ENCODE data around the gene CLPSL2. TPM values are rescaled to one million over a fixed set of nuclear protein-coding genes. Genes with fewer than 3 reads are reported as not detected.
"Not testable (repeated sequence)": the region's sequence is repeated elsewhere in the genome, so short reads cannot be mapped to it uniquely, and the experiment has no call there.

Gene CLPSL2
- total and polyA plus RNA-seq, 2 donors (not counting 1 experiment from before 2014, with no cell fraction given), result not detected

- TF ChIP-seq CTCF (IDR thresholded peaks at IDR 0.05) (no peak), EZH2 (IDR thresholded peaks at IDR 0.05; ENCODE audit: borderline replicate concordance, insufficient read depth, low read depth, low read length, poor library complexity, severe bottlenecking) (no peak)
- 92% methylated on average over 6 of the region's 8 CpGs for WGBS (ENCODE audit: insufficient coverage)
These were observed 42.8 kb upstream of the CLPSL2 start for GRCh38 chr6:35733633-35734032.

GRCh38 chr6:35734319-35734718 is 42.1 kb upstream of the CLPSL2 start:
- not testable (repeated sequence) for H3K9me3 Mint-ChIP-seq (ENCODE audit: insufficient read depth)

More at GRCh38 chr6:35733633-35734032, 42.8 kb upstream of the CLPSL2 start:
- Histone ChIP-seq H3K9ac (ENCODE audit: low read length) (no peak overlapping the region), H3K79me2 (ENCODE audit: control insufficient read depth, insufficient read depth, low read length) (no peaks in the 10 kb centered on the region), H2AFZ (ENCODE audit: insufficient read depth, low read depth, low read length, poor library complexity, severe bottlenecking) (no peak overlapping the region), H3K4me2 (replicated peaks; ENCODE audit: low read depth, low read length, poor library complexity, severe bottlenecking) (no peak overlapping the region), H3K4me3 (ENCODE audit: control extremely low read depth in 1 of 5, extremely low read depth in 1 of 5, insufficient read depth in 1 of 5, low read depth in 2 of 5, low read length in 4 of 5) (no peak overlapping the region), H3K9me3 (ENCODE audit: control extremely low read depth in 1 of 3, control insufficient read depth in 2 of 3, insufficient read depth in 1 of 3, low read length in 2 of 3) (no peaks in the 10 kb centered on the region), H3K27ac (ENCODE audit: low read length in 2 of 2) (no peak overlapping the region), H3K27me3 (replicated peaks in 1 of 4; ENCODE audit: control extremely low read depth in 1 of 4, control insufficient read depth in 3 of 4, insufficient read depth in 4 of 4, low read length in 3 of 4) (no peaks in the 10 kb centered on the region), H3K36me3 (replicated peaks in 1 of 2; ENCODE audit: control extremely low read depth in 1 of 2, control insufficient read depth in 1 of 2, extremely low read depth in 1 of 2, insufficient read depth in 2 of 2, low read length in 1 of 2) (no peaks in the 10 kb centered on the region), H3K4me1 (ENCODE audit: control insufficient read depth in 2 of 2, insufficient read depth in 2 of 2, low read length in 2 of 2) (peaks cover 38 to 52% of the 10 kb centered on the region in 2 donors), H4K20me1 (ENCODE audit: control insufficient read depth, insufficient read depth, low read length, poor library complexity, severe bottlenecking) (no peaks in the 10 kb centered on the region)
- Mint-ChIP-seq H3K4me3 (peak overlapping the region; percentile 23), H3K27me3 (no peaks in the 10 kb centered on the region), H3K9me3 (ENCODE audit: insufficient read depth) (no peaks in the 10 kb centered on the region), H3K27ac (peak overlapping the region; percentile 32), H3K4me1 (peaks cover 51% of the 10 kb centered on the region)
- CTCF ChIA-PET, result interaction anchor here (1.1 to 12.6 kb wide), 10 partner anchors 9 to 361 kb away, joined by 3 to 369 read pairs (median 30); partner anchors contain the start of gene FKBP5
- DNase-seq, result no peak
- no peak for ATAC-seq (ENCODE audit: low read depth)
- POLR2A ChIA-PET, result no interaction called here
- intact Hi-C loops (cut with micrococcal nuclease), result loop anchor here (5.0 kb wide), 1 partner anchor 266 kb away; the partner anchor contains the start of gene RPL10A

More at GRCh38 chr6:35734319-35734718, 42.1 kb upstream of the CLPSL2 start:
- peaks cover 44% of the 10 kb centered on the region for H3K4me1 Mint-ChIP-seq
- not testable (repeated sequence) for H3K4me3 Mint-ChIP-seq; H3K4me3 ChIP-seq (ENCODE audit: control extremely low read depth in 1 of 5, extremely low read depth in 1 of 5, insufficient read depth in 1 of 5, low read depth in 2 of 5, low read length in 4 of 5); H3K4me2 ChIP-seq (replicated peaks; ENCODE audit: low read depth, low read length, poor library complexity, severe bottlenecking); H3K27ac ChIP-seq (ENCODE audit: low read length in 2 of 2); H3K36me3 ChIP-seq (replicated peaks in 1 of 2; ENCODE audit: control extremely low read depth in 1 of 2, control insufficient read depth in 1 of 2, extremely low read depth in 1 of 2, insufficient read depth in 2 of 2, low read length in 1 of 2); DNase-seq; H2AFZ ChIP-seq (ENCODE audit: insufficient read depth, low read depth, low read length, poor library complexity, severe bottlenecking); H3K9ac ChIP-seq (ENCODE audit: low read length); ATAC-seq (ENCODE audit: low read depth); H3K27me3 Mint-ChIP-seq; H3K9me3 ChIP-seq (ENCODE audit: control extremely low read depth in 1 of 3, control insufficient read depth in 2 of 3, insufficient read depth in 1 of 3, low read length in 2 of 3); H3K79me2 ChIP-seq (ENCODE audit: control insufficient read depth, insufficient read depth, low read length); H3K27ac Mint-ChIP-seq; H3K27me3 ChIP-seq (replicated peaks in 1 of 4; ENCODE audit: control extremely low read depth in 1 of 4, control insufficient read depth in 3 of 4, insufficient read depth in 4 of 4, low read length in 3 of 4); H4K20me1 ChIP-seq (ENCODE audit: control insufficient read depth, insufficient read depth, low read length, poor library complexity, severe bottlenecking)
- intact Hi-C loops (cut with micrococcal nuclease), result loop anchor here (5.0 kb wide), 1 partner anchor 267 kb away; the partner anchor contains the start of gene RPL10A
- ChIA-PET POLR2A (interaction anchor here (0.7 kb wide), 1 partner anchor 146 kb away, joined by 4 read pairs; no protein-coding TSS in a partner anchor), CTCF (interaction anchor here (0.6 to 12.6 kb wide), 10 partner anchors 16 to 361 kb away, joined by 3 to 369 read pairs (median 27); no protein-coding TSS in a partner anchor)
- peaks cover 32 to 45% of the 10 kb centered on the region in 2 donors for H3K4me1 ChIP-seq (ENCODE audit: control insufficient read depth in 2 of 2, insufficient read depth in 2 of 2, low read length in 2 of 2)
- WGBS (ENCODE audit: insufficient coverage), result 98% methylated on average over 7 of the region's 12 CpGs
